Measurements from ENCODE around the gene TDRD9. TPM values are rescaled to one million over a fixed set of nuclear protein-coding genes. Genes with fewer than 3 reads are reported as not detected.

TDRD9 gene
- total RNA-seq, 1 donor from 2014 or later = 6.5 TPM

DNA sequence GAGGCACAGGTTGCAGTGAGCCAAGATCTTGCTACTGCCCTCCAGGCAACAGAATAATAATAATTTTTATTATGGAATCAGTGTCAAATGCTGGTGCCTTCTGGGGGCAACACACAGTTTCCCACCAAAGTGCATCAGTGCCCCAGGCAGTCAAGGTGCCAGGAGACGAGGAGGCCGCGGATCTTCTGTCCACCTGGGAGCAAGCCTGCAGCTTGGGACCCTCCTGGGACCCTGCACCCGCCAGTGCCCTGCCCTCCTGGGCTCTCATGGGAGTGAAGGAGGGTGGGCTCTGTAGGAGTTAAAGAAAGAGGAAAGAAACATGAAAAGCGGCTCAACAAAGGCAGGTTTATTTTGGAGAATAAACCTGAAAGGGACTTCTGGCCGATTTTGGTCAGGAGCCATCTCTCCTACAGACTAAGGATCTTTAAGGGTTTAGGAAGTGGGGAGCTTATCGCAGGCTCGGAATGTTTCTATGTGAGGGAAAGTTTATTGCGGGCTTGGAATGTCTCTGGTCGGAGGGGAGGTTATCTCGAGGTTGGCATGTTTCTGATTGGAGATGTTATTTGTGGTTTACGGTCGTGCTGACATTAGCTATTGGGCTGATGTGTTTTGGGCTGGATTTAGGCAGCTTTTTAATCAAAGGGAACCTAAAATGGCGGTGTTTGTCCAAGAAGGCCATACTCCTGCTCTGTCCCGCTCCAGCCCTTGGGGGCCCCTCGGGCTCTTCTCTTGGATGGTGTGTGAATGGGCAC, 156.2 kb downstream of the TDRD9 start:
- Histone ChIP-seq H3K4me3 (ENCODE audit: low read depth, low read length) (no peak overlapping the region), H3K36me3 (ENCODE audit: control insufficient read depth, insufficient read depth, low read length) (no peaks in the 10 kb centered on the region), H3K27me3 (ENCODE audit: control insufficient read depth, insufficient read depth, low read length) (peaks cover 39% of the 10 kb centered on the region)
- DNase-seq (ENCODE audit: low read depth) = no peak
- TF ChIP-seq, protein P1, sequence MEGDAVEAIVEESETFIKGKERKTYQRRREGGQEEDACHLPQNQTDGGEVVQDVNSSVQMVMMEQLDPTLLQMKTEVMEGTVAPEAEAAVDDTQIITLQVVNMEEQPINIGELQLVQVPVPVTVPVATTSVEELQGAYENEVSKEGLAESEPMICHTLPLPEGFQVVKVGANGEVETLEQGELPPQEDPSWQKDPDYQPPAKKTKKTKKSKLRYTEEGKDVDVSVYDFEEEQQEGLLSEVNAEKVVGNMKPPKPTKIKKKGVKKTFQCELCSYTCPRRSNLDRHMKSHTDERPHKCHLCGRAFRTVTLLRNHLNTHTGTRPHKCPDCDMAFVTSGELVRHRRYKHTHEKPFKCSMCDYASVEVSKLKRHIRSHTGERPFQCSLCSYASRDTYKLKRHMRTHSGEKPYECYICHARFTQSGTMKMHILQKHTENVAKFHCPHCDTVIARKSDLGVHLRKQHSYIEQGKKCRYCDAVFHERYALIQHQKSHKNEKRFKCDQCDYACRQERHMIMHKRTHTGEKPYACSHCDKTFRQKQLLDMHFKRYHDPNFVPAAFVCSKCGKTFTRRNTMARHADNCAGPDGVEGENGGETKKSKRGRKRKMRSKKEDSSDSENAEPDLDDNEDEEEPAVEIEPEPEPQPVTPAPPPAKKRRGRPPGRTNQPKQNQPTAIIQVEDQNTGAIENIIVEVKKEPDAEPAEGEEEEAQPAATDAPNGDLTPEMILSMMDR (IDR thresholded peaks at IDR 0.05; ENCODE audit: insufficient read depth, low read length, poor library complexity, severe bottlenecking) = no peak

DNA sequence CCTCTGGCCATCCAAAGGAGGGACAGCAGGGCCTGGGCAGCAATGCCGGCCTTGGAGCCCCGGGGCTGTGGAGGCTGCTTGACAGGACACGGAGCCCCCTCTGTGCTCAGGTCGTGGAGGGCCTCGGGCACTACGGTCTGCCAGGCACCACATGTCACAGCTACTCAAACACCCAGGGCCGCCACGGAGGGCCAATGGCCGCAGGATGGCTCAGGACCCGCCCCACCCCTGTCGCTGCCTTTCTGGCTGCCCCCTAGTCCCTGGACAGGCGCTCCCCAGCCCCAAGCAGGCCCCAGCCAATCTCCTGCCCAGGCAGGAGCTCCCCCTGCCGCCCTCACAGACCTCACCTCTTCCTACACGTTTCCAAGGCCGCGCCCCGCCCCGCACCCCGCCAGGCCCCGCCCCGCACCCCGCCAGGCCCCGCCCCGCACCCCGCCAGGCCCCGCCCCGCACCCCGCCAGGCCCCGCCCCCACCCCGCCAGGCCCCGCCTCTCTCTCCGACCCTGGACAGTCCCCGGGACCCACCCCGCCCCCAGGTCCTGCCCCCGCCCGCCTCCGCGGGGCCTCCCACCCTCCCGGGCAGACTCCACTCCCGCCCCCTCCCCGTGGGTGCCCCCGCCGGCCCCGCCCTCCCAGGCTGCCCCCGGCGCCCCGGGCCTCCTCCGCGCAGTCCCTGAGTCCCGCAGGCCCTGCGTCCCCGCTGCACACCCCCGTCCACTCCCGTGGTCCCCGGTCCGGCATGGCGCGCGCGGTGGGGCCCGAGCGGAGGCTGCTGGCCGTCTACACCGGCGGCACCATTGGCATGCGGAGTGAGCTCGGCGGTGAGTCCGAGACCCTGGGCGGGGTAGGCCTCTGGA, 157.0 kb downstream of the TDRD9 start, which contains the start of gene ASPG:
Gene ASPG, plus strand, starts transcription at position 669 of the 857 bp plus-strand sequence. Its CDS starts 71 bp downstream, at position 740.
- no peak within 1 kb of the TSS for H3K4me3 ChIP-seq (ENCODE audit: low read depth, low read length)
- H3K36me3 ChIP-seq (ENCODE audit: control insufficient read depth, insufficient read depth, low read length) = no peaks in the 10 kb centered on the region
- DNase-seq (ENCODE audit: low read depth) = no peak
- TF ChIP-seq, protein P1 (IDR thresholded peaks at IDR 0.05; ENCODE audit: insufficient read depth, low read length, poor library complexity, severe bottlenecking) = no peak
- peaks cover 39% of the 10 kb centered on the region for H3K27me3 ChIP-seq (ENCODE audit: control insufficient read depth, insufficient read depth, low read length)

DNA sequence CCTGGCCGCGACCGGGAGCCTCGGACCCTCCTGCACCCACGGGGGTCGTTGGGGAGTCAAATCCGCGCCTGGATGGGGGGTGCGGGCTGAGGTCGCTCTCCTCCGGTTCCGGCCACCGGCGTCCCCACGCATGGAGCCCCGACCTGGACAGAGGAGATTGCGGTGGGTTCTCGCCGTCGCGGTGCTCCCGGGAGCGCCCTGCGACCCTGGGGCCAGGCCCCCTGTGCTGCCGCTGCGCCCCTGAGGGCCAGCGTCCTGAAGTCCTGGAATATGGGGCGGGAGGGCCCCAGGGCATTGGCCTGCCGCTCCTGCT, 157.6 kb downstream of the TDRD9 start:
- Histone ChIP-seq H3K36me3 (ENCODE audit: control insufficient read depth, insufficient read depth, low read length) (no peaks in the 10 kb centered on the region), H3K27me3 (ENCODE audit: control insufficient read depth, insufficient read depth, low read length) (peaks cover 41% of the 10 kb centered on the region), H3K4me3 (ENCODE audit: low read depth, low read length) (no peak overlapping the region)
- TF ChIP-seq, protein P1 (IDR thresholded peaks at IDR 0.05; ENCODE audit: insufficient read depth, low read length, poor library complexity, severe bottlenecking) = no peak
- no peak for DNase-seq (ENCODE audit: low read depth)

DNA sequence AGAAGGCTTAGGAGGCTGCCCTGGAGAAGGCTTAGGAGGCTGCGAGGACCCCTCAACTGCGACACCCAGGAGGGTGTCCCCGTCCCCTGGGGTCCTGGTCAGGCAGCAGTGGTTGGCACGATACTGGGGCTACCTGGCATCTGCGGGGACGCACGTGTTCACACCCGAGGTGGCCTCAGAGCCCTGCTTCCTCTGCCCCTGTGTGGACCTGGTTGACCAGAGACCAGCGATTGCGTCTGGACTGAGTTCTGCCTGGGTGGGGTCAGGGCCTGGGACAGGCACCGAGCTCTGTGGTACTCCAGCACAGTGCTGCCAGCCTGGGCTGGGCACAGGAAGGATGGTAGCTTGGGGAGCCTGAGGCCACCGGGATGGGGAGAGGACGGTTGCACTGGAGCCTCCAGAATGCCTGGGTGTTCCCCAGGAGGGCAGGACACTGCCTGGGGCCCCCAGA, 158.0 kb downstream of the TDRD9 start:
- no peak for DNase-seq (ENCODE audit: low read depth)
- Histone ChIP-seq H3K36me3 (ENCODE audit: control insufficient read depth, insufficient read depth, low read length) (no peaks in the 10 kb centered on the region), H3K27me3 (ENCODE audit: control insufficient read depth, insufficient read depth, low read length) (peaks cover 45% of the 10 kb centered on the region), H3K4me3 (ENCODE audit: low read depth, low read length) (no peak overlapping the region)
- TF ChIP-seq, protein P1 (IDR thresholded peaks at IDR 0.05; ENCODE audit: insufficient read depth, low read length, poor library complexity, severe bottlenecking) = no peak

DNA sequence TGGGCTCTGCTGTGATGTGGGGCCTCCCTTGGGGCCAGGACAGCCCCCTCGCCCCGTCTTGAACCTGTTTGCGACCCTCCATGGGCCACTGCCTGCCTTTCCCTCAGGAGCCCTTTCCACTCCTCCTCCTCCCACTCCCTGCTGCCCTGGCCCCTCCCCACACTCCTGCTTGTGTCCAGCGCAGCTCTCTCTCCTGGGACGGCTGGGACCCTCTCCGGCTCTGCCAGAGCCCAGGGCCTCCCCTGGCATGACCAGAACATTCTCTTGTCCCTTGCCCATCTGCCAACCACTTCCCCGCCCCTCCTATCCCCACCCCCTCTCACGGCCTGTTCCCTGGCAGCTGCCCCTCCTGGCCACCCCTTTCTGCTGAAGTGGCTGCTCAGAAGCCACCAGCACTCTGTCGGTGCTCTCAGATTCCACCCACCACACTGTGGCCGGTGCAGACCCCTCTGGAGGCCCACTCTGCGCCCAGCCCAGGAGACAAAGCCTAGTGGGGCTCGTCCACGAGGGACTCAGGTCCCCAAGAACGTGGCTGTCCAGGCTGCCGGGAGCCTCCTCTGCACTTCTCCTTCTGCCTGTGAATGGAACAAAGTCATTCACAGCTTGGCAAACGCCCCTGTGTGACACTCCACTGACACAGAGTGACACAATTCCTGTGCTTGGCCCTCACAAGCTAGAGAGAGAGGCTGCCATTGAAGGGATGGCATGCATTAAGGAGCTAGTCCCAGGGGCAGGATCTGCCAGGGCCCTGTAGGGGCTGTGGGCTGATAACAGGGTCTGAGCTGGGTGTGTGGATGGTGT, 158.6 kb downstream of the TDRD9 start:
- peaks cover 47% of the 10 kb centered on the region for H3K27me3 ChIP-seq (ENCODE audit: control insufficient read depth, insufficient read depth, low read length)
- DNase-seq (ENCODE audit: low read depth) = no peak
- H3K4me3 ChIP-seq (ENCODE audit: low read depth, low read length) = no peak overlapping the region
- no peaks in the 10 kb centered on the region for H3K36me3 ChIP-seq (ENCODE audit: control insufficient read depth, insufficient read depth, low read length)
- TF ChIP-seq, protein P1 (IDR thresholded peaks at IDR 0.05; ENCODE audit: insufficient read depth, low read length, poor library complexity, severe bottlenecking) = no peak
